ENCODE data around the gene RRP8. TPM values are rescaled to one million over a fixed set of nuclear protein-coding genes. Genes with fewer than 3 reads are reported as not detected.

The RRP8 gene
- total RNA-seq, 2 experiments from 2014 or later, result 26.4 to 33.6 TPM

DNA sequence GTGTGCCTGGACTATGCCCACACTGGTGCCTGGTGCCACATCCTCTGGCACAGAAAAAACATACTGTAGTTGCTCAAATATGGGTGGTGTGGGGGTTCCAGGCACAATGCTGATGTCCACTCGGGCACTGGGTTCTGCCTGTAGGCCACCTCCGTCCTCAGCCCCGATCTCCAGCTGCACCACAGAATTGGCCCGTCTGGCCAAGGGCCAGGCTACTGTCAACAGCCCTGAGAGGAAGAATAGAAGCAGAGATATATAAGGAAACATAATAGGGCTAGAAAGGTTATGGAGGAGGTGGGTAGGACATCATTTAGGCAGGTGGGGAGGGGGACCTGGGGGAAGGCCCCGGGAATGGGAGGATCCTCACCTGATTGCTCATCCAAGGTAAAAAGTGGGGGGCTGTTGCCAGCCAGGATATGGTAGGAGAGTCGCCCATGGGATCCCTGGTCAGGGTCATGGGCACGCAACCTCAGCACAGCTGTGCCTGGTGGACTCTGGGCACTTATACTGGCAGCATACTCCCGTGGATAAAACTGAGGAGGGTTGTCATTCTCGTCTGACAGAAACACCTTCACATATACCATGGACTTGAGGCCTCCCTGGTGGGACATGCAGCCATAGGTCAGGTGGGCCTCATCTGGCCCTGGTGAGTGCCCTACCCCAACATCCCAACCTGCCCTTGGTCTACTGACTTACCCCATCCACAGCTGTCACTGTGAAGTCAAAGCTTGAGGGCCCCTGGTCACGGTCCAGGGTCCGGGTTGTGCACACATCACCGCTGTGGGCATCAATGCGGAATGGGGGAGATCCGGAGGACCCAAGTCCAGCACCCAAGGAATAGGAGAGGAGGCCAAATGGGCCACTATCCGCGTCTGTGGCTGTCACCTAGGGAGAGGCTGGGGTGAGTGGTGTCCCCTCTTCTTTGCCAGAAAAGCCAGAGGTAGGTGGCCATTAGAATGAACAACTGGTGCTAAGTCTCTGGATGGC lies 30.3 kb upstream of the RRP8 start:
- no peak overlapping the region for H2AFZ ChIP-seq (ENCODE audit: low read length)
- H3K4me3 ChIP-seq (ENCODE audit: low read depth, low read length, poor library complexity, severe bottlenecking), result no peak overlapping the region
- no peaks in the 10 kb centered on the region for H3K4me1 ChIP-seq (ENCODE audit: insufficient read depth, low read length, poor library complexity, severe bottlenecking)
- H3K27ac ChIP-seq (ENCODE audit: low read depth, low read length, poor library complexity, severe bottlenecking), result no peak overlapping the region
- no peaks in the 10 kb centered on the region for H3K36me3 ChIP-seq (ENCODE audit: insufficient read depth, low read length)
- no peaks in the 10 kb centered on the region for H4K20me1 ChIP-seq (ENCODE audit: insufficient read depth, low read length)
- BruUV-seq (replicated peaks), result no TSS peak
- TF ChIP-seq, protein P1, sequence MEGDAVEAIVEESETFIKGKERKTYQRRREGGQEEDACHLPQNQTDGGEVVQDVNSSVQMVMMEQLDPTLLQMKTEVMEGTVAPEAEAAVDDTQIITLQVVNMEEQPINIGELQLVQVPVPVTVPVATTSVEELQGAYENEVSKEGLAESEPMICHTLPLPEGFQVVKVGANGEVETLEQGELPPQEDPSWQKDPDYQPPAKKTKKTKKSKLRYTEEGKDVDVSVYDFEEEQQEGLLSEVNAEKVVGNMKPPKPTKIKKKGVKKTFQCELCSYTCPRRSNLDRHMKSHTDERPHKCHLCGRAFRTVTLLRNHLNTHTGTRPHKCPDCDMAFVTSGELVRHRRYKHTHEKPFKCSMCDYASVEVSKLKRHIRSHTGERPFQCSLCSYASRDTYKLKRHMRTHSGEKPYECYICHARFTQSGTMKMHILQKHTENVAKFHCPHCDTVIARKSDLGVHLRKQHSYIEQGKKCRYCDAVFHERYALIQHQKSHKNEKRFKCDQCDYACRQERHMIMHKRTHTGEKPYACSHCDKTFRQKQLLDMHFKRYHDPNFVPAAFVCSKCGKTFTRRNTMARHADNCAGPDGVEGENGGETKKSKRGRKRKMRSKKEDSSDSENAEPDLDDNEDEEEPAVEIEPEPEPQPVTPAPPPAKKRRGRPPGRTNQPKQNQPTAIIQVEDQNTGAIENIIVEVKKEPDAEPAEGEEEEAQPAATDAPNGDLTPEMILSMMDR (conservative IDR thresholded peaks at IDR 0.05; ENCODE audit: low read length), result no peak
- TF ChIP-seq EZH2phosphoT487 (IDR thresholded peaks at IDR 0.05; ENCODE audit: borderline replicate concordance, low read depth, low read length), result no peak
- H3K79me2 ChIP-seq (ENCODE audit: insufficient read depth, low read depth, low read length), result no peaks in the 10 kb centered on the region
- ChIA-PET POLR2A (interaction anchor here (1.3 kb wide), 1 partner anchor 16 kb away, joined by 3 read pairs; no protein-coding TSS in a partner anchor), CTCF (ENCODE audit: unreplicated experiment) (no interaction called here)
- H3K9me2 ChIP-seq (ENCODE audit: insufficient read depth, low read length), result no peaks in the 10 kb centered on the region
- H3K9me3 ChIP-seq (ENCODE audit: low read length), result no peaks in the 10 kb centered on the region
- no peak for DNase-seq (ENCODE audit: low spot score)
- H3K4me2 ChIP-seq (ENCODE audit: low read length), result no peak overlapping the region
- intact Hi-C loops (cut with micrococcal nuclease; ENCODE audit: unreplicated experiment), result no loop called here

DNA sequence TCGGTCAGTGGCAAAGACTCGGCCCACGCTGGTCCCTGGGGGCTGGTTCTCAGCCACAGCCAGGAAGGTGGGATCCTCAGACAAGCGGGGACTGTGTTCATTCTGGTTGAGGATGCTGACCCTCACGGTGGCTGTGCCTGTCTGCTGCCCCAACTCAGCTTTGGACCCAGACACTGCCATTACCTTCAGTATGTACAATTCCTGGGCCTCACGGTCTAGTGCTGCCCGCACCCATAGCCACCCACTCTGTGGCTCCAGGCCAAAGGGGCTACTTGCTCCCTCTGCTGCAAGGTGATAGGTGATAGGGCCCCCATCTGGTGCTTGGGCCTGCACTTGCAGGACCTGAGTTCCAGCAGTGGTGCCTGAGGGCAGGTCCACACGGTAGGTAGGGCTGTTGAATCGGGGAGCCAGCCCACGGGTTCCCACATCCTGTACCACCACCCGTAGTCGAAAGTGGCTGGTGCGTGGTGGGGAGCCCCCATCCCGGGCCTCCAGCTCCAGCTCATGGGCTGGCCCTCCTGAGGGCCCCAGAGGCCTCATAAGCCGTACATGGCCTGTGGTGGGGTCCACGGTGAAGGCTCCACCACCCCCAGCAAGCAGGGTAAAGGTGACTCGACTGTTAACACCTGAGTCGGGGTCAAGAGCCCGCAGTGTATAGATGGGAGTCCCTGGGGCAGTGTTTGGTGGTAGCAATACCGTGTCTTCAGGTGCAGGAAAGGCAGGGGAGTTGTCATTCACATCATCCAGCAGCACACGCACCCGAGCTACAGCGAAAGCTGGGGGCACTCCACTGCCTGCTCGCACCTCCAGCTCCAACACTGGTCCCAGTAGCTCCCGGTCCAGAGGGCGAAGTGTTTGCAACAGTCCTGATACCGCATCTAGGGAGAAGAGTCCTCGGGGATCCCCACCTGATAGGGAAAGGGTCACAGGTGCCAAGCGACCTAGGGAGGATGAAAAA lies 29.0 kb upstream of the RRP8 start:
- no peak overlapping the region for H3K4me2 ChIP-seq (ENCODE audit: low read length)
- ChIA-PET POLR2A (no interaction called here), CTCF (ENCODE audit: unreplicated experiment) (no interaction called here)
- no peaks in the 10 kb centered on the region for H4K20me1 ChIP-seq (ENCODE audit: insufficient read depth, low read length)
- H3K9me3 ChIP-seq (ENCODE audit: low read length), result no peaks in the 10 kb centered on the region
- no peaks in the 10 kb centered on the region for H3K9me2 ChIP-seq (ENCODE audit: insufficient read depth, low read length)
- DNase-seq (ENCODE audit: low spot score), result no peak
- no TSS peak for BruUV-seq (replicated peaks)
- H3K36me3 ChIP-seq (ENCODE audit: insufficient read depth, low read length), result no peaks in the 10 kb centered on the region
- H3K4me3 ChIP-seq (ENCODE audit: low read depth, low read length, poor library complexity, severe bottlenecking), result no peak overlapping the region
- H3K79me2 ChIP-seq (ENCODE audit: insufficient read depth, low read depth, low read length), result no peaks in the 10 kb centered on the region
- TF ChIP-seq, protein P1 (conservative IDR thresholded peaks at IDR 0.05; ENCODE audit: low read length), result no peak
- no peak for TF ChIP-seq EZH2phosphoT487 (IDR thresholded peaks at IDR 0.05; ENCODE audit: borderline replicate concordance, low read depth, low read length)
- no peak overlapping the region for H3K27ac ChIP-seq (ENCODE audit: low read depth, low read length, poor library complexity, severe bottlenecking)
- no peaks in the 10 kb centered on the region for H3K4me1 ChIP-seq (ENCODE audit: insufficient read depth, low read length, poor library complexity, severe bottlenecking)
- intact Hi-C loops (cut with micrococcal nuclease; ENCODE audit: unreplicated experiment), result no loop called here
- H2AFZ ChIP-seq (ENCODE audit: low read length), result no peak overlapping the region
